ENCODE results near the gene RNASEH2B.

The RNASEH2B gene

DNA sequence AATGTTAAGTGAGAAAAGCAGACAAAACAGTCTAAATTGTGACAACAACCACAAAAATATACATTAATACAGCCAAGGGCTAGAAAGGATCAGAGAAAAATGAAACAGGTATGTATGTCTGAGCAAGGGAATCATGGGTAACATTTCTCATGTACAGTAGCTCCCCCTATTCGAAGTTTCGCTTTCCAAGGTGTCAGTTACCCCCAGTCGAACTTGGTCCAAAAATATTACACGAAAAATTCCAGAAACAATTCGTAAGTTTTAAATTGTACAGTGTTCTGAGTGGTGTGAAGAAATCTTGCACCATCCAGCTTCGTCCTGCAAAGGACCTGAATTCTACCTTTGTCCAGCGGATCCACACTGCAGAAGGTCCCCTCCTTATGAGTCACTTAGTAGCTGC is 1.8 kb upstream of the RNASEH2B start:
- no peak for DNase-seq (ENCODE audit: low read depth in 2 of 2)

DNA sequence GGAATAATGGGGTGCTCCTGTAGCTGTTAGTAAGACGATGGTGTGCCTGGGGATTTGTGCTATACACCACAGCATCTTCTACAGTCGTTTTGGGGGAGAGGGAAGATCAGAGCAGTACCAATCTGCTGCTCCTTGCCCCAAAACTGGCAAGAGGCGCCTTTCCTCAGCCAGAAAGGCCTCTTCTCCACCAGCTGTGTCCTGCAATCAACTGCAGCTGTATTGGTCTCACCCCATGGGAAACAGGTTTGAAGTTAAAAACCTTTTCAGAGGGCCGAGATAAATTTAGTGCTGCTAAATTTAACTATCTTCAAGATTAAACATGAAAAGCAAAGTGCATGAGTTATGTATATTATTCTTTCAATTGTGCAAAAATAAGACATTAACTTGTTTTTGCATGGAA is 1.2 kb upstream of the RNASEH2B start:
- DNase-seq (ENCODE audit: low read depth in 2 of 2), result no peak

DNA sequence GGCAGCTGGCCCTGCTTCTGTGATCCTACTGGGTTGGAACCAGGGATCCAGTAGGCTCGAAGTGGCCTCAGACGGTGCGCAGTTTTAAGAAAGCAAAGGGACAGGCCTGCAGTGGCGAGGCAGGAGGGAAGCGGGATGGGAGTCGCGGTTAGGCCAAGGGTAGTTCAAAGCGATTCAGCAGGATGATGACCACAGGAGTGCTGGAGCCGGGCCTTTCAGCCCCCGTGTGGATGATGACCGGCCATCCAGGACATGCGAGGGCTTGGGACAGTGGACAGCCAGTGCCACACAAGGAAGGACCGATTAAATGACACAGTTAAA is 854 bp downstream of the RNASEH2B start:
- DNase-seq (ENCODE audit: low read depth in 2 of 2), result no peak

DNA sequence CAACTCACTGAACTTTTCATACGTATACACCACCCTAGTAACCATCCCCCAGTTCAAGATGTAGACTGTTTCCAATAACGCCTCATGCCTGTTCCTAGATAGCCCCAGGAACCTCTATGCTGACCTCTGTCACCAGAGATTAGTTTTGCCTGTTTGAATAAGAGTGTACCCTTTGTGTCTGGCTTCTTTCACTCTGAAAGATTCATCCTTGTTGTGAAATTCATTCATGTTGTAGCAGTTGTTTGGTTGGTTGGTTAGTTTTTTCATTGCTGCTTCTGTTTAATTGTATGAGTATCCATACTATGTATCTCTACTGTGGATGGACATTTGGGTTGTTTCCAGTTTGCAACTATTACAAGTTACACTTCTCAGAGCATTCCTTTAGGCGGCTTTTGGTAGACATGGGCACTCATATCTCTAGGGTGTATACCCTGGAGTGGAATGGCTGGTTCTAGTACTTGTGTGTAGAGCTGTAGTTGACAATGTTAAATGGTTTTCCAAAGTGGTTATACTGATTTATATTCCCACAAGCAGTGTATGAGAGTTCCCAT is 1.6 kb downstream of the RNASEH2B start:
- DNase-seq (ENCODE audit: low read depth in 2 of 2), result no peak

DNA sequence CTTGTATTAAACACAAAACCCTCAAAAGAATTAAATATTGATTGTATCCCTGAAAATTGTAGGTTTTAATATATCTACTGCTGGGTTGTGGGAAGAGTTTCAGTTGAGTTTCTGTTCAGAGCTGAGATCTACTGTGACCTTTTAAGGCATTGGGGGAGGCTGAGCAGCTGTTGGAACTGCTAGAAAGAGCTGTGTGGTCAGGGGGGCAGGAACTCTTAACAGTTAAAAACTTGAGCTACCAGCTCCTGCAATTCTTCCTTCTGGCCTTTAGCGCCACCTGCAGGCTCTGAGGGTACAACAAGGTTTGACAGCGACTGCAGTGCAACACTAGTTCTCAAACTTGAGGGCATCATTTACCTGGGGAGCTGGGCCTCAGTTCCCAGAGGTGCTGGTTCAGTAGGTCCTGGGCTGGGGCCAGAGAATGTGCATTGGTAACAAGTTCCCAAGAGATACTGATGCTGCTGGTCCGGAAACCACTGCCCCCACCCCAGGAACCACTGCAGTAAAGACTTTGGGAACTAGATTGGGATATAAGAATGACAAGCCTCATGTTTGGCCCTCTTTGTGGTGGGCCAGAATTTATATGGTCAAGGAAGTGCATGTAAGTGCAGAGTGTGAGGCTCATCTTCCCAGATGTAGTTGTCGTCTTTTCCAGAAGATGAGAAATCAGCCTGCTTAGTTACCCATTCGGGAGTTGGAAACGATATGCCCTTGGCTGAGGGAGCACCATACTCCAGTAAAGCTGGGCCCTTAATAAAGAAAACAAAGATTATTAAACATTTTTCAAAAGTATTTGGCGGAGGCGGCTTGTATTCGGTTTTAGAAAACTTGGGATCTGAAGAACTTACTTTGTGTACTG is 2.6 kb downstream of the RNASEH2B start:
- peak; percentile 72 to 91 for DNase-seq (ENCODE audit: low read depth in 2 of 2)

DNA sequence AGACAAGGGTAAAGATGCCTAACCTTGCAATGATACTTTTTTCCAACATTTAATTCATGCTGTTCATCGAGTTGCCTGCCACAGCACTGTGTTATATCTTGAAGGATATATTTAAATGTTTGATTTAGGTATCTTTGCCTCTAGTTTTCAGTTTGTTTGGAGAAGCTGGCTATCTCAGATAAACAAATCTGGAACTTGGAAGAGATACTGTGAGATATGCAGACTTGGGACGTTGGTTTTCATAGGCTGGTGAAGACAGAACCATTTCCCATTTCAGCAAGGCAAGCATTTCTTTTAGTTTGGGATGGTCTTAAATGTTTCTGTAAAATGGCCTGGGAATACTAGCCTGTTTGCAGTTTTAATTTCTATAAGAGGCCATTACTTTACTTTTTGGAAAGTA is 3.3 kb downstream of the RNASEH2B start:
- no peak for DNase-seq (ENCODE audit: low read depth in 2 of 2)

DNA sequence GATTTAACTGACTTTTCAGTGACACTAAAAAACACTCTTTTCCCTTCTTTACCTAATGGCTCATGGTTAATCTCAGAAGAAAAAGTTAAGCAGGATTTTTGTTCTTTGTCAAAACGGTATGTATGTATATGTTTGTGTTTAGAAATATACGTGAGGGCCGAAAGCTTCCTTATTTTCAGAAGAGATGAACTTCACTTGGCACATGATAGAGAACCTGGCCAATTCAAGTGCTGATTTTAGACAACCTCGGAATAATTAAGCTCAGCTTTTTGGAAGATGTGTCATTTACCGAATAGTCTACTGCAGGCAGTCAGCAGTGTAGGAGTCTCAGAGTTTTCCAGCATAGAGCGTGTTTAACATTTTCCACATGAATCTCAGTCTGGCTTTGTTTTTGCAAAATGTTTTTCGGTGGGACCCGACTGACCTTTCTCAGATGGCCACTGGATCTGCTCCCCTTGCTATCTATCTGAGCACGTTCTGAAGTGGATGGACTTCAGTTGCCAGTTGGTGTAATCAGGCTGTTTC is 4.6 kb downstream of the RNASEH2B start:
- DNase-seq (ENCODE audit: low read depth in 2 of 2), result no peak

DNA sequence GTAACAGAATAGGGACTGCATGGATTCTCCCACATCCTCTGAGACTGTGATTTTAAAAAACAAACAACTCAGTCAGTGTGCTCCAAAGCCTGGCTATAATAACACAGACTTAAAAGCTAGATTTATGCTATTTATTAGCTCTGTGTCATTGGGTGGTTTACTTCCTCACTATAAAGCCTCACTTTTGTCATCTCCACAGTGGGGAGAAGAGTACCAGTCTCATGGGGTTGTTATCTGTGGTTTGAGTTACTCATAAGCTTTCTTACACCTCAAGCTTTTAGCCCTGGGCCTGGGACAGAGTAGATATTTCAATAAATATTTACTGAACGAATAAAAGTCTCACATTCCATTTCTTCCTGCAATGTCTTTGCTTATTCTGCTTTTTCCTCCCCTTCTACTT is 5.3 kb downstream of the RNASEH2B start:
- no peak for DNase-seq (ENCODE audit: low read depth in 2 of 2)

DNA sequence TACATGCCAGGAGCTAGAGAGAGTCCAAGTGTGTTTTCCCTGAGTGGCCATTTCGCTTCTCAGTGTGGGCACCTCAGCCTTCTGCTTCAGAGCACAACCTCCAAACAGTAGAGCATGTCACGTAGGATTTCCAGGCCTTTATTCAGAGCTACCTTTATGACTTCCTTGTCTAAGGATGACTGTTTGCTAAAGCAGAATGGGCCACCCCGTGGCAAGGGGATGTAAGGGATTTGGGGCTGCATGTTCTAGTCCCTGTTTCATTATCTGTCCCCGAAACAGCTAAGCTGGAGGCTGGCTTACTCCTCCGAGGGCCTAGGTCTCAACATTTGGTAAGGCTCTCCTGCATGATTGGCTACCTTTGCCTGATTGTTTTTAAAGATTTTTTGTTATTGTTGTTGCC is 6.0 kb downstream of the RNASEH2B start:
- no peak for DNase-seq (ENCODE audit: low read depth in 2 of 2)

DNA sequence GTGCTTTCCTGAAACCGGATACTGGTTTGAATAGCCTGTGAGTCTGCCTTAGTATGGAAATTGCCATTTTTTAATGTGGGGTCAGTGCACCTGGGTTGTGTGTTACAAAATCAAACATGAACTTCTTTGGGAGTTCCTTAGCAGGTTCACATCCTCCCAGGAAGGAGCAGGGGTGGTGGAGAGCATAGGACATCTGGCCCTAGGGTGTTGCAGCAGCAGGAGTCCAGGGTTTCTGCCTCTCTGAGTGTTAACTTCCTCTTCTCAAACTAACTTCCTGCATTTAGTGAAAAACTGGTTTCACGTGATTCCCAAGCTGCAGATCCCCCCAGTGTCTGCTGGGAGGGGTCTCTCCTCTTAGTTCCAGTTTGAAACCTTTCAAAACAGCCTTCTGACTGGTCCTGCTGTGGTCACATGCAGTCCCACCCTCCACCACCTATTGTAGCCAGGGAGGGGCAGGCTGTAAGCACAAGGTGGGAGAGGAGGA is 7.2 kb downstream of the RNASEH2B start:
- DNase-seq (ENCODE audit: low read depth in 2 of 2), result no peak

DNA sequence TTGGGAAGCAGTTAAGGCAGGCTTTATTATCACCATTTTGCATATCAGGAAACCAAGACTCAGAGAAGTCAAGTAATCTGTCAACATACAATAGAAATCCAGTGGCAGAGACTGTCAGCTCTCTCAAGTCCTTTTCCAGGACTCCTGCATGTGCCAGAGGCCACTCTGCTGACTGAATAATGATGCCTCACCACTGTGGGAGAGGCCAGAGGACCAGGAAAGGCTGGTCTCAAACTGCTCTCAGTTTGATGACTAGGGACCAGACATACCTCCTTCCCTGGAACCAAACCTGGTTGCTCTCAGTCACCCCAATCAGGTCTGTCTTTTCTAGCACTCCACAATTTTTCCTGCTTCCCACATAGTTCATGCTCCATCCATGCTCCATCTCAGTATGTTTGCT is 8.0 kb downstream of the RNASEH2B start:
- DNase-seq (ENCODE audit: low read depth in 2 of 2), result no peak

DNA sequence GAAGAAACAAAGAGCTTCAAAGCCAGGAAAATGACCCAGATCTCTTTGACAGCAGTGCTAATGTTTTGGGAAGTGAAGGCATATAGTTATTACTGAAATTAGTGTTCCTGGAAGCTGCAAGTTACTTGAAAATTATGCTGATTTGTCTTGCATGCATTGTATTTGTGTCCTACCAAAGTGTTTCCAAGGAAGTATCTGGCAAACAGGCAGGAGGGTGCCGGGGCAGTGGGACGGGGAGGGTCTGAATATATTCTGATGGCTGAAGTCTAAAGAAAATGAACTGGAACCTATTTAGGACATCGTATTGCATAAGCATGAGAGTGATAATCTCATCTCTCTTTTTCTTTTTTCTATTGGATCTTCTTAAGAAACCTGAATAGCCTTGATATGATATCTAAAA is 9.0 kb downstream of the RNASEH2B start:
- no peak for DNase-seq (ENCODE audit: low read depth in 2 of 2)

DNA sequence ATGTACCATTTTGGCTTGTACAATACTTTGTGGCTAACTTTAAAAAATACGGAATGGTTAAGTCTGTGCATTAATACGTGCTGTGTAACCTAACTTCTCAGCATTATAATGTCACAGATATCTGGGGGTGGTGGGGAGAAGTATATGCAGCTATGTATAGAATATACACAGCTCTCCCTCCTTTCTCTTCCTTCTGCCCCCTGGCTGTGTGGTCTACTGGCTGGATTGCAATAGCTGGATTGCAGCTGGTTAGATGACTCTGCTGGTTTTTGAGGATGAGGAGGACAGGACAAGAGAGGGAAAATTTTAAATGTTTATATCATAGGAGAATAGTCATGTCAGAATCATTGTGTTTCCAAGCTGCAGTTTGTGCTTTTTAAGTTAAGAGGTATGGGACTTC is 9.7 kb downstream of the RNASEH2B start:
- DNase-seq (ENCODE audit: low read depth in 2 of 2), result no peak

DNA sequence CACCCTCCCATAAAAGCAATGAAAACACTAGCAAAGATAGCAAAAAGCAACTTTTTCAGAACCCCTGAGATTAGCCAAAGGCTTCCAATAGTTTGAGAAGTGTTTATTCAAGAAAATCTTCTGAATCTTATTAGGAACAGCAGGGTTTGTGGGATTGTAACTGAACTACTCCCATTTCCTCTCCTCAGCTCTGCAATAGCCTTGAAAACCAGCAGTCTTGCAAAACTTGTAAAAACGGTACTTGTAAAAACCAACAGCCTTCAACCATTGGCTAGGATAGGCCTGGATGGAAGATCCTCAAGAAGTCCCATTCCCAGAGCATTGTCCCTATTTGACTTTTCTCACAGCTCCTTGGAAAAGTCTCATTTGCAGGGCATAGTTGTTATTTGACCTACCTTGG is 12.1 kb downstream of the RNASEH2B start:
- DNase-seq (ENCODE audit: low read depth in 2 of 2), result no peak

DNA sequence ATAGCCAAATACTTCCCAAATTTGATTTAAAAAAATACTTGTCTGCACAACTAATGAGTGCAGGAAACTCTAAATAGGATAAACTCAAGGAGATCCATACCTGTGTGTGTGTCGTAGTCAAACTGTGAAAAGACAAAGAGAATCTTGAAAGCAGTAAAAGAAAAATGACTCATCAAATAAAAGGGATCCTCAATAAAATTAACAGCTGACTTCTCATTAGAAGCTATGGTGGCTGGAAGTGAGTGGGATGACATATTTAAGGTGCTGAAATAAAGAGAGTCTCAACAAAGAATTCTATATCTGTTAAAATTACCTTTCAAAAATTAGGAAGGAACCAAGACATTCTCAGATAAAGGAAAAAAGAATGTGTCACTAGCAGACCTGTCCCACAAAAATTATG is 13.7 kb downstream of the RNASEH2B start:
- no peak for DNase-seq (ENCODE audit: low read depth in 2 of 2)

DNA sequence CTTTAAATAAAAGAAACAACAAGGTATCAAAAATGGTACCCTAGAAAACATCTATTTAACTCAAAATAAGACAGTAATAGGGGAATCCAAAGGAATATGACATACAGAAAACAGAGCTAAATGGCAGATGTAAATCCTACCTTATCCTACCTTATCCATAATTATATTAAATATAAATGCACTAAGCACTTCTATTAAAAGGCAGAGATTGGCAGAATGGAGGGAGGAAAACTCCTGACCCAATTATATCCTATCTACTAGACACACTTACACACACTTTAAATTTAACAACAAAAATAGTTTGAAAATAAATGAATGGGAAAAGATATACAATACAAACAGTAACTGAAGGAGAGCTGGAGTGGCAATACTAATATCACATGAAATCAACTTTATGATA is 14.4 kb downstream of the RNASEH2B start:
- no peak for DNase-seq (ENCODE audit: low read depth in 2 of 2)

DNA sequence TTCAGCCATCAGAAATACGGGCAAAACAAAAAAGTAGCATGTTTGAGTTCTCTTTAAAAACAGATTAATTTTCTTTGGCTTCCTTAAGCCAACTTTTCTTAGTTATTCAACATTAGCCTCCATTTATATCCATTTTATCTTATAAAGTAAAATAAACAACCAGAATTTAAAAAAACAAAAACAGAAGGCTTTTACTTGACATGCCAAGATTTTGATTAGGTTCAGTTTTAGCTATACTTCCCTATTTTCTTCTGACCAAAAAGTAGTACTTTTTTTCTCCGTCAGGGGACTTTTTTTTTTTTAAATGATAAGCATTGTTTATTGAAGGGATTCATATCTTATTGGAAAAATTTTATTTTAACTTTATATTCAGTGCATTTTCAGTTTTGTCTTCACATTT is 18.1 kb downstream of the RNASEH2B start:
- DNase-seq (ENCODE audit: low read depth in 2 of 2), result no peak

DNA sequence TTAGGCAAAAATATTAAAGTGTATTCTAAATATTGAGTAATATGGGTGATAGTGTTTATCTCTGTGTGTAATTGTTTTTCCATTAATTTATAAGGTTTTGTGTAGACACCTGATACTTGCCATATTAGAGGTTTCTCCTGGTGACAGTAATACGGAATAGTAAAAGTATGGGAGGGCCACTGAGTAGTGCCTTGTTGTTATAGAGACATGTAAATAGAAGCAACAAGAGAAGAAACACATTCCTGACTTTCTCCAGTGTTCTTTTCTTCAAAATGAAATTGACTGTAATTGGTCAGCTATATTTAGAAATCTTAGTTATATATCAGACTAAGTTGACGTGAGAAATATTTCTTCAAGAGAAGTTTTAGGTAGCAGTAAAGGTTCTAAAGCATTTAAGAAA is 18.5 kb downstream of the RNASEH2B start:
- DNase-seq (ENCODE audit: low read depth in 2 of 2), result no peak

DNA sequence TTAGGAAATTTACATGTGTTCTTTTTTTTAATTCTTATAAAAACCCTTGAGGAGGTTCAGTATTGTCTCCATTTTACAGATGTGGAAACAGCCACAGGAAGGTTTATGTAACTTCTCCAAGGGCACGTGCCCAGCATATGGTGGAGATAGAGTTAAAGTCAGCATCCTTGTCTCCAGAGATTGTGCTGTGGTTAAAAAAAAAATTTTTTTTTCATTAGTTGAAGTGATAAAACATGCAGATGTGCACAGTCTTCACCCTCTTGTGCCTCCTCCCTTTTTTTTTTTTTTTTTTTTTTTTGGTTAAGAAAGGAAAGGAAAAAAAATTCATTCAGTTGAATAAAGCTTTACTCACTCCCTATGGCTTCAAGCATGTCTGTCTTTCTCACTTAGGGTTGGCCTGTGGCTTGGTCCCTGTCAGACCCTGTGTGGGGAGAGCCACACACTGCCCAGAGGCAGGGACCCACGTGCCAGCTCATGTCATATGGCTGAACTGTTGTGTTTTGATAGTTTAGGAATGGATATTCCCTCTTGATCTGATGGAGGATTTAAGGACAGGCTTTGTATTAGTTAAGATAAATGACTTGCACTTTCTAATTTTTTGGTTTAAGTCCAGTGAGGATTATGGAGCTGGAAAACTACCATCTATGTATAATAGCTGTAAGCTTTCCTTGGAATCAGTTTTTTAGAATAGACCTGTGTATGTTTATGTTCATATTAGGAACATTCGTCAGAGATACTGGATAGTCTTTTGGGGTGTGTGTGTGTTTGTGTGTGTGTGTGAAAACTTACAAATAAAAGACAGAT is 19.3 kb downstream of the RNASEH2B start:
- DNase-seq (ENCODE audit: low read depth in 2 of 2), result no peak

DNA sequence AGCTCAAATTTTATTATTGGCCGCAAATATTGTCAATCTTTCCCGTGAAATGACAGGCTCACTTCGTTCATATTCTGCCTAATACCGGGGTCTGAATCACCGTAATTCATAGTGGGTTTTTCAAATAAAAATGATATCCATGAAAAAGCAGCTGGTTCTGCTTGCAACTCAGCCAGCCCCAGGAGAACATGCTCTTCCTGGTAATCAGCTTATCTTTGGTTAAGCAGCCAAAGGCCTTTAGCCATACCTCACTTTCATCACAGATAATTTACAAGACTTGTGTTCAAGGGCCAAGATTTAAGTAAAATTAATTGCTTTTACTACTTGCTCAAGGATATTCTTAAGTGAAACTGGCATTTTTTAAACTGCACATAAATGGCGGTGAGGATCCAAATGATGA is 22.5 kb downstream of the RNASEH2B start:
- DNase-seq (ENCODE audit: low read depth in 2 of 2), result no peak

DNA sequence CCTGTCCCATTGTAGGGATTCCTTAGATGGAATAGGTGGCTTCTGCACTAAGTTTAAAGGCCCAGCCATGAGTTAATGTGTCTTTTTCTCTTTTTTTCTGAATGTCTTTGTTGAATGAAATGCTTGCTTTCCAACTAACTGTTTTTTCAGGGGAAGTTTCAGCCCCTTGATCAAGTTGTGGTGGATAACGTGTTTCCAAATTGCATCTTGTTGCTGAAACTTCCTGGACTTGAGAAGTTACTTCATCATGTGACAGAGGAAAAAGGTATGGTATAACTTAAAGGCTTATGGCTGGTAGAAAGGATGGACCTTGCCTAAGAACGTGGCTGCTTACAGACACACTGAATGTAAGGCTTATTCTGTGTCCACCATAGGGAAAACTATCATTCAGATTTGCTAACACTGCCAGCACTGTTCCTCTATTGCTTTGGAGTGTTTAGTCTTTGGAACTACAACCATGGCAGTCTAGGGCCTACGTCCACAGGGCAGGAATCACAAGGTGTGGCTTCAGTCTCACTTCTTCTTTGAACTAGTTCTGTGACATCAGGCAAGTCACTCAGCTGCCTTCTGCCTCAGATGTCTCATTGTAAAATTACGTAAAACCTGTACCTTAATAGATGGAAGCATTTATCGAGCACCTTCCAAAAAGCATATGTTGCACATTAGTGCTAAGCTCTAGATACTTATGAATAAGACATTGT is 25.3 kb downstream of the RNASEH2B start:
- DNase-seq (ENCODE audit: low read depth in 2 of 2), result no peak

DNA sequence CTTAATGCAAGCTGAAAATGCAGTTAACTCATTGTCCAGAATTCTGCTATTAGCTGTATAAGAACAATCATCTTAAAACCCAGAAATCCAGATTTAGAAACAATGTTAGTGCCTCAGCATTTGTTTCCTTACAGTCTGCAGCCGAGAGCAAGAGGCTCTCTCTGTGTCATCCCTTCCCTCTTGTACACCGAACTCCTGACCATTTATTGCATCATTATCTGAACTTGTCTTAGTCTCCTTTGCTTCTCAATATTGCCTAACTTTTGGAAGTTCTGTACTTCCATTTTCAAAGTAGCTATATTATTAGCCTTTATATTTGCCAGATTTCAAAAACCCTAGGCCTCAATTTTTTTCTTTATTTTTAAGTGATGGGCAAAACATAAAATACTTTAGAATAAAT is 27.1 kb downstream of the RNASEH2B start:
- DNase-seq (ENCODE audit: low read depth in 2 of 2), result no peak
